GM12892 (cell line): ENCODE results near the gene MOB3B.

Source experiments
- DNase-seq: peaks from one replicate; pipeline ENCODE4 v3.0.0; 2011; ENCODE audit not compliant: insufficient read length
- FAIRE-seq: peaks from 2 replicates; lab custom pipeline; 2011; peaks lifted over from hg19 to GRCh38; lab: Jason Lieb, UNC
- POLR2A ChIP-seq: IDR thresholded peaks from 2 replicates; pipeline ENCODE4 v1.6.1; 2011; ENCODE audit warnings: low read depth, low read length, control low read depth
- POLR2AphosphoS5 ChIP-seq: IDR thresholded peaks from 2 replicates; pipeline ENCODE4 v1.6.1; 2011; ENCODE audit warnings: low read depth, low read length, control low read depth
- TAF1 ChIP-seq: IDR thresholded peaks from 2 replicates; pipeline ENCODE4 v1.6.1; 2011; ENCODE audit warnings: low read depth, mild to moderate bottlenecking, control low read depth, low read length, borderline replicate concordance

Gene MOB3B

GRCh38 chr9:27528886-27529315 is 713 bp downstream of the MOB3B start:
- DNase-seq (peak; percentile 44), FAIRE-seq (peak; percentile 27)
- no peak for TF ChIP-seq POLR2A
- TF ChIP-seq TAF1, result no peak
- no peak for TF ChIP-seq POLR2AphosphoS5

- no peak for TF ChIP-seq TAF1
- no peak for TF ChIP-seq POLR2A
- TF ChIP-seq POLR2AphosphoS5, result no peak
- no peak for FAIRE-seq
- peak; percentile 36 for DNase-seq
Measured at GRCh38 chr9:27528076-27528885, 1.3 kb downstream of the MOB3B start.

DNA sequence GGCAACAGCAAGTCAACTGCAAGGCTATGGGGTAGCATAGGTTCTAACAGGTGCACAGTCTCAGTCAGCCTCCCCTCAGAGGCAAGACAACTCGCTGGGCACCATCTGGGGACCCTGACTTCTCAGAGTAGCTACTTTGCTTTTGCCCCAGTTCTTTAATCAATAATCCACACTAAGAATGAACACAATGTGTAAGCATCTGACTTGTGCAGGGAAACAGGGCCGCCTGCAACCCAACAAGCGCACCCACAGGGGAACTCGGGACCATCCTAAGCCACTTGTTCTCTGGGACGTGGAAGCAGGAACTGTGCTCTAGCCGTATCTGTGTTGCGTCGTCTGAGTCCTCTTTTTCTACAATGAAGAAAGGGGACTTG is 1.9 kb downstream of the MOB3B start:
- FAIRE-seq, result no peak
- no peak for DNase-seq
- TF ChIP-seq TAF1 (no peak), POLR2A (no peak), POLR2AphosphoS5 (no peak)

- DNase-seq (no peak), FAIRE-seq (no peak)
- TF ChIP-seq TAF1 (no peak), POLR2A (no peak), POLR2AphosphoS5 (no peak)
Measured at GRCh38 chr9:27524236-27524635, 5.4 kb downstream of the MOB3B start, which contains the start of gene IFNK. Gene IFNK (plus strand): TSS chr9:27524290. CDS start chr9:27524337, 47 bp downstream.

DNA sequence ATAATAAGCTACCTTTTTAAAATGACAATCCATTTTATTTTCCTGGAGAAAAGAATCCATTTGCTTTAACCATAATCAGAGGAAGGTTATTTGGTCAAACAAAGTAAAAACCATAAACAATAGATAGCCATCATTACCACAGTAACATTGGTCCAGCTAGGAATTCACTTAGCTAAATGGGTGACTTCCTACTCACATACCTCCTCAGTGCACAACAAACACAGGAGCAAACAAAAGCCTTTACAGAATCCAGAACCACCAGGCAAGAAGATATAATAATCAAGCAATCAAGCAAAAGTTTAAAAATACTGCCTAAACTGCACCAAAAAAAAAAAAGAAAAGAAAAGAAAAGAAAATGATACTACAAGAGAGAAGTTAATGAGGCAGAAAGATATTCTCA is 6.5 kb downstream of the MOB3B start:
- FAIRE-seq (no peak), DNase-seq (no peak)
- TF ChIP-seq TAF1 (no peak), POLR2A (no peak), POLR2AphosphoS5 (no peak)

GRCh38 chr9:27520986-27521385 is 8.6 kb downstream of the MOB3B start:
- no peak for FAIRE-seq
- no peak for DNase-seq
- TF ChIP-seq POLR2A (no peak), TAF1 (no peak), POLR2AphosphoS5 (no peak)

DNA sequence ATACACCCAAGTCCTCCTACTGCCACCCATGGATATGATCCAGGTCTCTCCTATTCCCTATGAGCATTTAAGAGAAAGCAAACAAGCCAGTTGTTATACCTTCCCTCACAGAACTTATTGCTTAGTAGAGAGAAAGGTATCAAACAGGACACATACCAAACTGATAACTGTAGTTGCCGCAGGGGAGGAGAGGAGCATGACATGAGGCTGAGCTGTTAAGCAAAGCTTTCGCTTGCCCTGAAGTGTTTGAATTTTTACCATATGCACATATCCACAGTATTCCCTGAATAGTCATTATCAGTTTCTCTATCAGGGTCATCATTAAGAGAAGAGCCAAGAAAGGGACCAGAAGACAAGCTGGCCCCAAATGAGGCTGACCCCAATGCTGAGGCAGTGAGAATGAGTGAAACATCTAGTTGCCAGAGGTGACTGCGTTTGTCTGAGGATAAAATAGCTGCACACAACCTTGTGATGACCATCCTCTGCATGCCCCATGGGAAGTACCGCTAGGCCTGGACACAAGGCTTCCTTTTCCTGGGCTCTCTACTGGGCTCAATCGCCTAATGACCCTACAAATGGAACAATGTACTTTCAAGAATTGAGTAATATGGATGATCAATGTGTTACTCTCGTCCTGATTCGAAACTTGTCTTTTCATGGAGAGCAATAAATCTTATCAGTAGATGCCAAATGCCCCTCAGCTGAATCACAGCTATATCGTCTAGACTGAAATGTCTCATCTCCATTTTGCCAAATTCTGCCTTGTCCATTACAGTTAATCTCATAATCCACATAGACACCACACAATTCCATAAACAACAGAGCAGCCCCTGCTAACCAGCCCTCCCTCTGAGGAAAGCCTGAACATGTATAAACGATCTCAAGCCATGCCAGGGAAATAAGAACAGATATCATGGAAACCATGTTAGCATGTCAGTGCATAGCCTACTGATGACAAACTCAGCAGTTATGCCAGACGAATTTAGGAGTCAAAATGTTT is 9.8 kb downstream of the MOB3B start:
- DNase-seq (no peak), FAIRE-seq (no peak)
- TF ChIP-seq POLR2A (no peak), POLR2AphosphoS5 (no peak), TAF1 (no peak)

DNA sequence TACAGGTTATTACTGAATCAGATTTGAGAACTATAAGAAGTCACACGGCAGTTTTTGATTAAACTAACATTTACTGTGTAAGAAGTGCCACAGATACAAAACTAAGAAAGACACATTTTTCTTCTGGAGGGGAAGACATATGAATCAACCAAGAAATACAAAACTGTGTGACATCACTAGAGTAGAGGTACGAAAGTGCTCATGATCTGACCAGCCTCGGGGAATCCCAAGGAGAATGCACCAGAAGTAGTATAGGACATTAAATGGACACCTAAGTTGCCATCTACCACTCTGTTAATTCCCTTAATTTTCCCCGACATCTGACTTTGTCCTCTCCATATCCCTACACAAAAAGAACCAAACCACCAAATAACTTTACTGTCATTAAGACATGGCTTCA is 10.8 kb downstream of the MOB3B start:
- no peak for FAIRE-seq
- no peak for DNase-seq
- TF ChIP-seq TAF1 (no peak), POLR2AphosphoS5 (no peak), POLR2A (no peak)

DNA sequence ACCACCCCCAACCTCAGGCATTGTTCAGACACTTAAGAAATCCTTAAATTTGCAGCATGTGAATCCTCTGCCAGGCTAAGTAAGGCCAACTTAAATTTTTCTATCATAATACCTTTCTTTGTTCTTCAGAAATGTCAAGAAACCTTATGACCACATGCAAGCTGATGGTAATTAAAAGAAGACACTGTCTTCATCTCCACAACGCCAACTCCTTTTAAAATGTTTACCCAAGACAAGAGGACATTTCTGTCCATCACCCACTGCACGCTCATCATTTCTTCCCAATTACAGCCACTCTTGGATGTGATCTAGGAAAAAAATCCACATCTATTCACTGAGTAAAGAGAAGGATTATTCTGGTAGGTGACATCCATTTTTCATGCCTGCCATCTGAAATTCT is 11.6 kb downstream of the MOB3B start:
- TF ChIP-seq POLR2AphosphoS5, result no peak
- no peak for TF ChIP-seq TAF1
- no peak for TF ChIP-seq POLR2A
- FAIRE-seq, result no peak
- DNase-seq, result no peak

DNA sequence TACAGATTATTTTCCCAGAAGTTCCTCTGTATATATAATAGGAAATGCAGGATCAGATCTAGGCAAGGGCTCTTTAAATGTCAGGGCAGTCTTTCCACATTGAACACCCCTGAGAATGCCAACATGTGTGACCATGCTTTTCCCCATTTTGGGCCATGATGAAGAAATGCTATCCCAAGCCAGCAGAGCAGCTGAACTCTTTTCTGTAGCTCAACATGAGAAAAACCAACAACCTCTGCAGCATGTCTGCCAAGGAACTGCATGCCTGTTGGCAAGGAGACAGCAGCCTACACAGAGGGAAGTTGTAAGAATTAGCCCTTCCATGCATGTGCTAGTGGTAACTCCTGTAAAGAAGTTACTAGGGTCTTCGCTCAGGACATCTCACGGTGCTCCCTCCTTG is 15.1 kb downstream of the MOB3B start:
- FAIRE-seq, result no peak
- TF ChIP-seq POLR2AphosphoS5, result no peak
- TF ChIP-seq TAF1, result no peak

GRCh38 chr9:27511771-27512170 is 17.8 kb downstream of the MOB3B start:
- no peak for FAIRE-seq
- TF ChIP-seq POLR2AphosphoS5, result no peak
- TF ChIP-seq TAF1, result no peak
- TF ChIP-seq POLR2A, result no peak
- no peak for DNase-seq

More for the DNA sequence above, 15.1 kb downstream of the MOB3B start:
- no peak for DNase-seq

GRCh38 chr9:27510780-27511179 is 18.8 kb downstream of the MOB3B start:
- TF ChIP-seq POLR2AphosphoS5 (no peak), POLR2A (no peak), TAF1 (no peak)
- DNase-seq, result no peak
- FAIRE-seq, result no peak
